ENCODE measurements around the gene BOD1L2.

DNA sequence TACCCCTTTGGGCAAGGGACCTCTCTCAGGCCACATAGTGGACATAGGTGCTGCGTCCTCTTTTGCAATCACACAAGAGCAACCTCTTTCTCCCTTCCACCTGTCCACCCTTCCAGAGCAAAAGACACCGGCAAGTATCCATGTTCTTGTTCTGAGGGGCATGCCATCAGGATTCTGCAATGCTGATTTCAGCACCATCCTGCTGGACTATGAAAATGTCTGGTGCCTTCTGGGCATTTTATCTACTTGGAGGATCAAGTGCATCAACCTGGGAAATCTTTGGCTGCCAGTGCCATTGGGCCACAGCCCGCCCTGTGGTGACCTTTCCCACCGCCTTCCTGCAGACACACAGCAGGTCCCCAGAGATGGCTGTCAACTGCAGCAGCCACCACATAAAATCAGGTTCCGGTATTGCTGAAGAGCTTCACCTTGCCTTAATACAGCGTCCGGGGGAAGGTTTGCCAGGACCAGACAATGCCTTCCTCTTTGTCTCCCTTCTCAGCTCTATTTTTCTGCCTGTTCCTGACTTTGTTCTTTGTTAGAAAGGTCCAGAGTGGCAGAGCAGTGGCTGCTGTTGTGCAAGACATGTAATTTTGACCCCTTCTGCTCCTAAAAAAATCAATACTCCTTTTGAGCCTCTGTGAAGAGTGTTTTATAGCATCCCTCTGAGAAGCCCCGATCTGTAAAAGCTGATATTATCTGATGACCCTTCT is 18.5 kb upstream of the BOD1L2 start:
- TF ChIP-seq, protein P1, sequence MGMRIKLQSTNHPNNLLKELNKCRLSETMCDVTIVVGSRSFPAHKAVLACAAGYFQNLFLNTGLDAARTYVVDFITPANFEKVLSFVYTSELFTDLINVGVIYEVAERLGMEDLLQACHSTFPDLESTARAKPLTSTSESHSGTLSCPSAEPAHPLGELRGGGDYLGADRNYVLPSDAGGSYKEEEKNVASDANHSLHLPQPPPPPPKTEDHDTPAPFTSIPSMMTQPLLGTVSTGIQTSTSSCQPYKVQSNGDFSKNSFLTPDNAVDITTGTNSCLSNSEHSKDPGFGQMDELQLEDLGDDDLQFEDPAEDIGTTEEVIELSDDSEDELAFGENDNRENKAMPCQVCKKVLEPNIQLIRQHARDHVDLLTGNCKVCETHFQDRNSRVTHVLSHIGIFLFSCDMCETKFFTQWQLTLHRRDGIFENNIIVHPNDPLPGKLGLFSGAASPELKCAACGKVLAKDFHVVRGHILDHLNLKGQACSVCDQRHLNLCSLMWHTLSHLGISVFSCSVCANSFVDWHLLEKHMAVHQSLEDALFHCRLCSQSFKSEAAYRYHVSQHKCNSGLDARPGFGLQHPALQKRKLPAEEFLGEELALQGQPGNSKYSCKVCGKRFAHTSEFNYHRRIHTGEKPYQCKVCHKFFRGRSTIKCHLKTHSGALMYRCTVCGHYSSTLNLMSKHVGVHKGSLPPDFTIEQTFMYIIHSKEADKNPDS (CRISPR knock-in tag; IDR thresholded peaks at IDR 0.05), result no peak
- TF ChIP-seq, protein P2, sequence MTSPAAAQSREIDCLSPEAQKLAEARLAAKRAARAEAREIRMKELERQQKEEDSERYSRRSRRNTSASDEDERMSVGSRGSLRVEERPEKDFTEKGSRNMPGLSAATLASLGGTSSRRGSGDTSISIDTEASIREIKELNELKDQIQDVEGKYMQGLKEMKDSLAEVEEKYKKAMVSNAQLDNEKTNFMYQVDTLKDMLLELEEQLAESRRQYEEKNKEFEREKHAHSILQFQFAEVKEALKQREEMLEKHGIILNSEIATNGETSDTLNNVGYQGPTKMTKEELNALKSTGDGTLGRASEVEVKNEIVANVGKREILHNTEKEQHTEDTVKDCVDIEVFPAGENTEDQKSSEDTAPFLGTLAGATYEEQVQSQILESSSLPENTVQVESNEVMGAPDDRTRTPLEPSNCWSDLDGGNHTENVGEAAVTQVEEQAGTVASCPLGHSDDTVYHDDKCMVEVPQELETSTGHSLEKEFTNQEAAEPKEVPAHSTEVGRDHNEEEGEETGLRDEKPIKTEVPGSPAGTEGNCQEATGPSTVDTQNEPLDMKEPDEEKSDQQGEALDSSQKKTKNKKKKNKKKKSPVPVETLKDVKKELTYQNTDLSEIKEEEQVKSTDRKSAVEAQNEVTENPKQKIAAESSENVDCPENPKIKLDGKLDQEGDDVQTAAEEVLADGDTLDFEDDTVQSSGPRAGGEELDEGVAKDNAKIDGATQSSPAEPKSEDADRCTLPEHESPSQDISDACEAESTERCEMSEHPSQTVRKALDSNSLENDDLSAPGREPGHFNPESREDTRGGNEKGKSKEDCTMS (CRISPR knock-in tag; conservative IDR thresholded peaks at IDR 0.05), result no peak
- no peak for TF ChIP-seq MAZ (IDR thresholded peaks at IDR 0.05; ENCODE audit: borderline replicate concordance, low read depth, low read length)
- no peak for TF ChIP-seq MAZ (CRISPR knock-in tag; IDR thresholded peaks at IDR 0.05; ENCODE audit: low read depth)
- TF ChIP-seq ZFP41 (CRISPR knock-in tag; IDR thresholded peaks at IDR 0.05; ENCODE audit: borderline replicate concordance), result no peak
- TF ChIP-seq ZNF138 (CRISPR knock-in tag; IDR thresholded peaks at IDR 0.05; ENCODE audit: low read depth), result no peak
- no peak for TF ChIP-seq RAD51 (IDR thresholded peaks at IDR 0.05; ENCODE audit: borderline replicate concordance)
- no peak for TF ChIP-seq NFYB (CRISPR knock-in tag; IDR thresholded peaks at IDR 0.05)
- TF ChIP-seq, protein P3, sequence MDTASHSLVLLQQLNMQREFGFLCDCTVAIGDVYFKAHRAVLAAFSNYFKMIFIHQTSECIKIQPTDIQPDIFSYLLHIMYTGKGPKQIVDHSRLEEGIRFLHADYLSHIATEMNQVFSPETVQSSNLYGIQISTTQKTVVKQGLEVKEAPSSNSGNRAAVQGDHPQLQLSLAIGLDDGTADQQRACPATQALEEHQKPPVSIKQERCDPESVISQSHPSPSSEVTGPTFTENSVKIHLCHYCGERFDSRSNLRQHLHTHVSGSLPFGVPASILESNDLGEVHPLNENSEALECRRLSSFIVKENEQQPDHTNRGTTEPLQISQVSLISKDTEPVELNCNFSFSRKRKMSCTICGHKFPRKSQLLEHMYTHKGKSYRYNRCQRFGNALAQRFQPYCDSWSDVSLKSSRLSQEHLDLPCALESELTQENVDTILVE (CRISPR knock-in tag; IDR thresholded peaks at IDR 0.05), result no peak
- no peak for TF ChIP-seq RAD21 (CRISPR knock-in tag; IDR thresholded peaks at IDR 0.05)
- TF ChIP-seq HCFC1 (IDR thresholded peaks at IDR 0.05; ENCODE audit: low read depth, low read length), result no peak
- TF ChIP-seq SIN3A (IDR thresholded peaks at IDR 0.05; ENCODE audit: borderline replicate concordance, low read depth, low read length), result no peak
